ENCODE measurements around the gene MEF2B. TPM values are rescaled to one million over a fixed set of nuclear protein-coding genes. Genes with fewer than 3 reads are reported as not detected.
"Not testable (repeated sequence)": the region's sequence is repeated elsewhere in the genome, so short reads cannot be mapped to it uniquely, and the experiment has no call there.

Gene MEF2B
- polyA plus RNA-seq, 3 donors = 1.3 to 2.9 (median 1.6) TPM

DNA sequence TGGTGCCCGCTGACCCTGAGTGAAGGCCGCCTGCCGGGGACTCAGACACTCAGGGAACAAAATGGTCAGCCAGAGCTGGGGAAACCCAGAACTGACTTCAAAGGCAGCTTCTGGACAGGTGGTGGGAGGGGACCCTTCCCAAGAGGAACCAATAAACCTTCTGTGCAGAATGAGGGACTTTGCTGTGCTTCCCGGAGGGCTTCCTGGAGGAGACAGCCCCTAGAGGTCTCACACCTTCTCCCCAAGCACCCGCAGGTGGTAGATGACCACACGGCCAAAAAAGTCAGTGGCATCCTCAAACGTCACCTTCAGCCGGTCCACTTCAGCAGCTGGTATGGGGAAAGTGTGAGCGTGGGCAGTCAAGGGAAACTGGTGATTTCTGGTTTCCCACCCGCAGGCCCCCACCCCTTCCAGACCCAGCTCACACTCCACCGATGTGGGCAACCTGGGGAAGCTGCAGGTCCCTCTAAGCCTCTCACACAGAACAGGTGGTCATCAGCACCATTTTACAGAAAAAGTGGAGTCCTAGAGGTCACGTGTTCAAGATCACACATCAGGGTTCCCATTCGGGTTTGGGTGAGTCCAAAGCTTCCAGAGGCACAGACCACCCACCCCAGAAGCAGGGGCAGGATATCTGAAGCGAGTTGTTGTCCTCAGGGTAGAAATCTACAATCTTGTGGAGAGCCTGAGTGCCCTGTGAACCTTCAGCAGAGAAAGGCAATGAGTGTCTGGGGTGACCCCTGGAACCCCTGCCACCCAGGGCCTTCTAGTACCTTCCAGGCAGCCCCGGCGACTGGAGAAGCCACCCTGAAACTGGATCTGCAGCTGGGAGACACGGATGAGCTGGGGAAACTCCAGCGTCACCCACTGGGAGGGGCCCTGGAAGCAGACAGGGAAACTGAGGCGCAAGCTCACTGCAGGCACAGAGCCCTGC lies 31.9 kb upstream of the MEF2B start:
- no peak for DNase-seq (ENCODE audit: extremely low read depth in 1 of 11, low read depth in 9 of 11, low spot score in 4 of 11)

DNA sequence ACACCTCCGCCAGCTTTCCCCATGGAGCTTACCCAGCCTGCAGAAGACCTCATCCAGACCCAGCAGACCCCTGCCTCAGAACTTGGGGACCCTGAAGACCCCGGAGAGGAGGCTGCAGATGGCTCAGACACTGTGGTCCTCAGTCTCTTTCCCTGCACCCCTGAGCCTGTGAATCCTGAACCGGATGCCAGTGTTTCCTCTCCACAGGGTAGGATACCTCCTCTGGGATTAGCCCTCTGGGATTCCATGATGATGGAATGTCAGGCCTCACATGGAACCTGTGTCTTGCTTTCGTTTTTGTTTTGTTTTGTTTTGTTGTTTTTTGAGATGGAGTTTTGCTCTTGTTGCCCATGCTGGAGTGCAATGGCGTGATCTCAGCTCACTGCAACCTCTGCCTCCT lies 23.9 kb upstream of the MEF2B start:
- DNase-seq (ENCODE audit: extremely low read depth in 1 of 11, low read depth in 9 of 11, low spot score in 4 of 11) = no peak

- DNase-seq (ENCODE audit: extremely low read depth in 1 of 11, low read depth in 9 of 11, low spot score in 4 of 11) = no peak
Observed at GRCh38 chr19:19192910-19193423, 22.9 kb upstream of the MEF2B start.

GRCh38 chr19:19192078-19192882 lies 22.2 kb upstream of the MEF2B start, which contains the start of the genes BORCS8 and RFXANK:
TSS of gene BORCS8 (minus strand) at chr19:19192152. CDS start at chr19:19192117, 35 bp downstream.
TSS of gene RFXANK (plus strand) at chr19:19192258. CDS start at chr19:19193947, 1,689 bp downstream.
- DNase-seq (ENCODE audit: extremely low read depth in 1 of 11, low read depth in 9 of 11, low spot score in 4 of 11) = peak; percentile 99 to 100 (median 99)

DNA sequence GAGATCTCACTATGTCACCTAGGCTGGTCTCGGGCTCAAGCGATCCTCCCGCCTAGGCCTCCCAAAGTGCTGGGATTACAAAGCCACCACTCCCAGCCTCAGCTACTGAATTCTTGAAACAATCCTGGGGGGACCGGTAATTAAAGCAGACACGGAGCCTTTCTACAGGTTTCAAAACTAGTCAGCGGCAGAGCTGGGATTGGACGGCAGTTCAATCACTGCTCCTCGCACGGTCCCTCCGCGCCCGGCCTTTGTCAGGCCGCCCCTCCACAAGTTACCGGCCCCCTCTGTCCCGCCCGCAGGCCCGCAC lies 21.7 kb upstream of the MEF2B start:
- DNase-seq (ENCODE audit: extremely low read depth in 1 of 11, low read depth in 9 of 11, low spot score in 4 of 11) = no peak

DNA sequence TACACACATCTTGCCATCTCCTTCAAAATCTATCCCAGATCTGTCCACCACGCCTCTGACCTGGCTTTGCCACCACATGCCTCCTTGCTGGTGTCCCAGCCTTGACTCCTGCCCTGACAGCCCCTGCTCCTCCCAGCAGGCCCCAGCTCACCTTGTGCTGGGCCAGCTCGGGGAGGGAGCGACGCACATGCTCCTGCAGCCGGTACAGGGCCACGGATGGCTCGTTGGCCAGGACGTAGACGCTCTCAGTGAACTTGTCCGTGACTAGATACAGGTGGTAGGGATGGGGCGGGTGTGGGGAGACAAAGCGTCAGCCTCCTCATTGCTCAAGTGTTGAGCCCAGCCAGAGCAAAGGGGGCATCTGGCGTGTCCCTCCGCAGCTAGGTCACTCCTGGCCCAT lies 16.7 kb upstream of the MEF2B start:
- no peak for DNase-seq (ENCODE audit: extremely low read depth in 1 of 11, low read depth in 9 of 11, low spot score in 4 of 11)

- DNase-seq (ENCODE audit: extremely low read depth in 1 of 11, low read depth in 9 of 11, low spot score in 4 of 11) = no peak
Observed at GRCh38 chr19:19185853-19186740, 16.0 kb upstream of the MEF2B start.

GRCh38 chr19:19181488-19181998 lies 11.5 kb upstream of the MEF2B start:
- no peak for DNase-seq (ENCODE audit: extremely low read depth in 1 of 11, low read depth in 9 of 11, low spot score in 4 of 11)

DNA sequence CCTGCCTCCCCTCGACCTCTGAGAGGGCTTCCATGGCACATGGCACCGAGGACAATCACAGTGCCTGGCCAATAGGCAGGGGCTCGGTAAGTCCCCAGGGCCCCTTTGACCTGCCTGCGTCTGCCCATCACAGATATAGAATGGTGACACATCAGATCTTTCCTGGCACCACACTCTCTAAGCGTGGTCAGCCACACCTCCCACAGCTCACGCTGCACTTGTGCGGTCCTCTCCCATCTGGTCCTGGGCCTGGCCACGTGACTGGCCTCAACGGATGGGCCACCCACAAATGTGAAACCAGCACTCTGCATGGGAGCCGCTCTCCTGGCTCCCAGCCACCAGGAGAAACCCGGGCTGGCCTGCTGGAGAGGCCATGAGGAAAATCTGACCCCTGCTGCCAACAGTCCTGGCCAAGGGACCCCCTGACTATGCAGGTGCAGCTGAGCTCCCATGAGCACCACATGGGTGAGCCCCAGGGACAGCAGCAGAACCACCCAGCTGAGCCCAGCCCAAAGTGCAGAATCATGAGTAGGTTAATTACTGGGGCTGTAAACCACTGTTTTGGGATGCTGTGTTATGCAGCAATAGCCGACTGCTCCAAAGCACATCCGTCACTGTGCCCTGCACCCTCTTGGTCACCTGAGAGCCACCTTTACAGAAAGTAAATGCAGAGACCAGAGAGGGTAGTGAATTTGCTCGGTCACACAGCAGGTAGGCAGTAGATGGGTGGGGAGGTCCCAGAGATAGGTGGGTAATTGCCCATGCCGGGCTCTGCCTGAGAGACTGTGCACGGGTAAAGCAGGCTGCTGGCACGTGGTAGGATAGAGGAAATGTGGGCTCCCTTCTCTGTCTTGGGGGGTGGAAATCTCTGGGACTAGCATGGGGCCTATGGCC lies 9.7 kb upstream of the MEF2B start:
- no peak for DNase-seq (ENCODE audit: extremely low read depth in 1 of 11, low read depth in 9 of 11, low spot score in 4 of 11)

DNA sequence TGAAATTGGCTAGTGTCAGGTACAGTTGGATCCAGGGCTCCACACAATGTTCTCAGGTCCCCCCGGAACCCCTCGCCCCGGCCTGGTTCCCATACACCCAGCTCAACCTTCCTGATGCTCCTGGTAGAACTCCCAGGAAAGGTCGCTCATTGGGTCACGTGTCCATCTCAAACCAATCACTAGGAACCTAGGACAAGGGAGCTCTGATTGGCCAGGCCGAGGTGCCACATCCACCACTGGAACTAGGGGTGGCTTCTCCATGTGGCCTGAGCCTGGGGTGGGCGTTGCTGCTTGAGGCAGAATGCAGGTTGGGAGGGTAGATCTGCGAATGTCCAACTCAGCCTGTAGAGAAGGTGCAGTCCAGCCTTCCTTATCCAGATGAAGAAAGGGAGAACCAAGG lies 6.9 kb upstream of the MEF2B start:
- DNase-seq (ENCODE audit: extremely low read depth in 1 of 11, low read depth in 9 of 11, low spot score in 4 of 11) = no peak

- DNase-seq (ENCODE audit: extremely low read depth in 1 of 11, low read depth in 9 of 11, low spot score in 4 of 11) = not testable (repeated sequence)
Observed at GRCh38 chr19:19173243-19173642, 3.2 kb upstream of the MEF2B start.

DNA sequence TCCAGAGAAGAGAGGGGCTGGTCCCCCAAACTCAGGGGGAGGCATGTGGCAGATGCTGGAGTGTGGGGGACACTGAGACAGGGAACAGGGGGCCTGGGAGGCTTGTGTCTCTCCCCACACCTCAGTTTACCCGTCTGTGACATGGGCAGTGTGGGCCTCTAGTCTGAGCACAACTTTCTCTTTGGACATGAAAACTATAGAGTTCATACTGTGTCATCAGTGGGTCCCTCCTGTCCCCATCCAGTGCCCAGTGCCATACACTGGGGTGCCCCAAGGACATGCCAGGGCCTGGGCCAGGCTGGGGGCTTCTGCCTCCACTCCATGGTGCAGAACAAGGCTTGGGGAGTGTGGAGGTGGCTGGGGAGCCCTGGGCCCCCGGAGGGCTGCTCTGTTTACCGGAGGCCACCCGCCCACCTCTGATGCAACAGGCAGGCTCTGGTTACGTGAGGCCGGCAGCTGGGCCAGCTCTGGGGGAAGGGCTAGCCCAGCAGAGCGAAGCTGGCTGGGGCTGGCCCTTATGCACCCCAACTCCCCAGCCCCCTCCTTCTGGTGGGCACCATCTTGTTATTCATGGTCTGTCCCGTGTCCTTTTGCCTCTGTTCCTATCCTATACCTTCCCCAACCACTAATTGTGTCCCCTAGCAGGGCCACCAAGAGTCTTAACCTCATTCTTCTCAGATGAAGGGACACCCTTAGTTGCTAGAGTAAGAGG lies 1.9 kb upstream of the MEF2B start:
- no peak for DNase-seq (ENCODE audit: extremely low read depth in 1 of 11, low read depth in 9 of 11, low spot score in 4 of 11)

DNA sequence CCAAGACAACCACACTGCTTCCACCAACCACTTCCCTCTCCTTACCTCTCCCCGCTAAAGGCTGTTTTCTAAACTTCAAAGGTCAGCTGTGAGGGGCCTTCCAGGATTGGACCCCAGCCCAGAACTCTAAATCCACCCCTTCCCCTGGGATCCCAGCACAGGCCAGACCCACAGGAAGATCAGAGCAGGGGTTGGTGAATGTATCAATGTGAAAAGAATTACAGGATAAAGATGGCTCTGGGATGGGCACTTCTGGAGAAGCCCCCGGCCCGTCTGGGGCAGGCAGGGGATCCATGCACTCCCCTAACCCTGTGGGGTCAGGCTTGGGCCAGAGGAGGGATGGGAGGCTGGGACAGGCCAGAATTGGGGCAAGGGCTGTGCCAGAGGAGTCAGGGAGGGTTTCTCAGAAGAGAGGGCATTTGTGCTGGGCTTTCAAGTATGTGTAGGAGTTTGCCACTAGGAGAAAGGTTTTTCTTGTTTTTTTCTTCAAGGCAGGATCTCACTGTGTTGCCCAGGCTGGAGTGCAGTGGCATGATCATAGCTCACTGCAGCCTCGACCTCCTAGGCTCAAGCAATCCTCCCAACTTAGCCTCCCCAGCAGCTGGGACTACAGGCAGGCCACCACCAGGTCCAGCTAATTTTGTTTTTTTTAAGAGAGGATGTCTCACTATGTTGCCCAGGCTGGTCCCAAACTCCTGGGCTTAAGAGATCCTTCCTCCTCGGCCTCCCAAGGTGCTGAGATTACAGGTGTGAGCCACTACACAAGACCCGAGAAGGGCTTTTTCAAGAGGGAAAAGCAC lies 1.0 kb upstream of the MEF2B start:
- no peak for DNase-seq (ENCODE audit: extremely low read depth in 1 of 11, low read depth in 9 of 11, low spot score in 4 of 11)

GRCh38 chr19:19169236-19170052 lies 619 bp downstream of the MEF2B start:
- no peak for DNase-seq (ENCODE audit: extremely low read depth in 1 of 11, low read depth in 9 of 11, low spot score in 4 of 11)

DNA sequence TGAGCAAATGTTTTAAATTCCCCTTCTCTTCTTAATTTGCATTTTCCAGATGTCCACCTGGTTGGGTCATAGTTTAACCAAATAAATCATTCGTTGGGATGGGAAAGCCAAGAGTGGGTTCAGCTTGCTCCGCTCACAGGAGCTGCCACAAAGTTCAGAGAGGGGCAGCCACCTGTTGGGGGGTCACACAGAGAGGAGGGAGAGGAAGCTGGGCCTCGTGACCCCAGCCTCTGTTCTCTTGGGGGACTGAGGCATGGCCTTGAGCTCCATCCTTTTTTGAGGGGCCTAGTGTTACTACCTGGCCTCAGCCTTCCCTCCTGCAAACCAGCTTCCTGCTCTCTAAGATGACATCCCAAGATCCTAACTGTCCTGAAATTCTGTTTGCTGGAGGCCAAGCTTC lies 2.5 kb downstream of the MEF2B start:
- no peak for DNase-seq (ENCODE audit: extremely low read depth in 1 of 11, low read depth in 9 of 11, low spot score in 4 of 11)

GRCh38 chr19:19165396-19165795 lies 4.7 kb downstream of the MEF2B start:
- no peak for DNase-seq (ENCODE audit: extremely low read depth in 1 of 11, low read depth in 9 of 11, low spot score in 4 of 11)
